WERI-Rb-1 (cell line): Measurements from ENCODE around the gene TNFAIP8L2.

Experiments
- DNase-seq: peaks from one replicate; pipeline ENCODE4 v3.0.0-alpha.2; 2020
- H3K27ac ChIP-seq: fragments of 250-450 bp; sonication (Bioruptor Pico); 2 replicates; pipeline ENCODE4 v1.5.1; 2020; ENCODE audit warnings: mild to moderate bottlenecking, moderate library complexity
- H3K27me3 ChIP-seq: fragments of 250-450 bp; sonication (Bioruptor Pico); 2 replicates; pipeline ENCODE4 v1.5.1; 2021; ENCODE audit warnings: mild to moderate bottlenecking, low read depth, moderate library complexity; ENCODE audit not compliant: insufficient read depth, severe bottlenecking
- H3K36me3 ChIP-seq: fragments of 250-450 bp; sonication (Bioruptor Pico); 2 replicates; pipeline ENCODE4 v1.5.1; 2020; ENCODE audit warnings: mild to moderate bottlenecking, moderate library complexity
- H3K4me3 ChIP-seq: 2 replicates; pipeline ENCODE4 v1.5.1; 2011; ENCODE audit warnings: low read depth, mild to moderate bottlenecking, control low read depth, low read length
- H3K9me3 ChIP-seq: fragments of 250-450 bp; sonication (Bioruptor Pico); 2 replicates; pipeline ENCODE4 v1.5.1; 2021; ENCODE audit warnings: mild to moderate bottlenecking, moderate library complexity; ENCODE audit not compliant: severe bottlenecking
- TF ChIP-seq, protein P1 (sequence below): IDR thresholded peaks from 2 replicates; pipeline ENCODE4 v1.5.1; 2011; ENCODE audit warnings: low read depth, mild to moderate bottlenecking, control low read depth, inconsistent platforms, low read length

The TNFAIP8L2 gene

DNA sequence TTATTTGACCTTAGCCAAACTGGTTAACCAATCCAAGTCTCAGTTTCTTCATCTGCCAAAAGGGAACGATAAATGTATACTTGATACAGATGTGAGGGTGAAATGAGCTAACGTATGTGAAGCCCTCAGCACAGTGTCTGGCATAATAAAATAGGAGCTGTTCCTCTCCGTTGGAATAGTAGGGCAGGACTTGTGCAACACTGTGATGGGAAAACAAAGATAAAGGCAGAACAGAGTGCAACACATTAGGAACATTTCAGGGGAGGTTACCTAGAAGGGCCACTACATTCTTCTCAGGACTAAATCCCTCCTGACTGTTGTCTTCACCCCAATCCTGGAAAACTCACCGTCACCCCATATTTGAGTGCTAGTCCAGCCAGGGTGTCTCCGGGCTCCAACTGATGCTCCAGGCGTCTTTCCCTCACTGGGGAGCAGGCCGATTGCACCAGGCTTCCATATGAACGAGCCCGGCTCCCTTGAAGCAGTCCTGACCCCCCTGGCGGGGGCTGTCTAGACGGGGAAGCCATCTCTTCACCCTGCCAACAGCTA is 8.4 kb downstream of the TNFAIP8L2 start:
- H3K9me3 ChIP-seq = no peaks in the 10 kb centered on the region
- no peaks in the 10 kb centered on the region for H3K27me3 ChIP-seq
- TF ChIP-seq, protein P1, sequence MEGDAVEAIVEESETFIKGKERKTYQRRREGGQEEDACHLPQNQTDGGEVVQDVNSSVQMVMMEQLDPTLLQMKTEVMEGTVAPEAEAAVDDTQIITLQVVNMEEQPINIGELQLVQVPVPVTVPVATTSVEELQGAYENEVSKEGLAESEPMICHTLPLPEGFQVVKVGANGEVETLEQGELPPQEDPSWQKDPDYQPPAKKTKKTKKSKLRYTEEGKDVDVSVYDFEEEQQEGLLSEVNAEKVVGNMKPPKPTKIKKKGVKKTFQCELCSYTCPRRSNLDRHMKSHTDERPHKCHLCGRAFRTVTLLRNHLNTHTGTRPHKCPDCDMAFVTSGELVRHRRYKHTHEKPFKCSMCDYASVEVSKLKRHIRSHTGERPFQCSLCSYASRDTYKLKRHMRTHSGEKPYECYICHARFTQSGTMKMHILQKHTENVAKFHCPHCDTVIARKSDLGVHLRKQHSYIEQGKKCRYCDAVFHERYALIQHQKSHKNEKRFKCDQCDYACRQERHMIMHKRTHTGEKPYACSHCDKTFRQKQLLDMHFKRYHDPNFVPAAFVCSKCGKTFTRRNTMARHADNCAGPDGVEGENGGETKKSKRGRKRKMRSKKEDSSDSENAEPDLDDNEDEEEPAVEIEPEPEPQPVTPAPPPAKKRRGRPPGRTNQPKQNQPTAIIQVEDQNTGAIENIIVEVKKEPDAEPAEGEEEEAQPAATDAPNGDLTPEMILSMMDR = 0 out of 2 replicates have a peak, but pooled peaks have one; percentile 3
- H3K27ac ChIP-seq = peak overlapping the region; percentile 86
- peaks cover 46% of the 10 kb centered on the region for H3K36me3 ChIP-seq
- no peak for DNase-seq
- H3K4me3 ChIP-seq = peak overlapping the region; percentile 84

DNA sequence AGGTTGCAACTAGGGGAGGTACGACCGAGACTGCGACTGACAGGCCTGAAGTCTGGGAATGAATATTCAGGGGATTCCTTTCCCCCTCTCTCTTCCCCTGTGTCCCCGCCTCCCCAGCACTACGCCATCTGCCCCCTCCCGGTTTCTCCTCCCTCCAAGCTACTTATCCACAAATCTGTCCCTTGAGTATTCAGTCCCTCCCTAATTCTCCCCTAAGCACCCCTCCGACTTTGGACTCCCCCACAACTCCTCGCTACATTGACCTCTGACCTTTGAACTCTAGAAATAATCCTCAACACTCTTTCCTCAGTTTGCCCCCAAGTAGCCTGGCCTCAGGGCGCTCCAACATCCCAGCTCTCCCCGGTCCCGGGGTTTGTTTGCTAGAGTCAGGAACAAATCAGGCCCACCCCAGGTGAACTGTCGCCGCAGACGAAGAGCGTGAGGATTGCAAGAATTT is 8.9 kb downstream of the TNFAIP8L2 start:
- H3K36me3 ChIP-seq = peaks cover 48% of the 10 kb centered on the region
- H3K4me3 ChIP-seq = peak overlapping the region; percentile 84
- no peaks in the 10 kb centered on the region for H3K9me3 ChIP-seq
- no peaks in the 10 kb centered on the region for H3K27me3 ChIP-seq
- DNase-seq = peak; percentile 98
- TF ChIP-seq, protein P1 = no peak
- peak overlapping the region; percentile 86 for H3K27ac ChIP-seq

DNA sequence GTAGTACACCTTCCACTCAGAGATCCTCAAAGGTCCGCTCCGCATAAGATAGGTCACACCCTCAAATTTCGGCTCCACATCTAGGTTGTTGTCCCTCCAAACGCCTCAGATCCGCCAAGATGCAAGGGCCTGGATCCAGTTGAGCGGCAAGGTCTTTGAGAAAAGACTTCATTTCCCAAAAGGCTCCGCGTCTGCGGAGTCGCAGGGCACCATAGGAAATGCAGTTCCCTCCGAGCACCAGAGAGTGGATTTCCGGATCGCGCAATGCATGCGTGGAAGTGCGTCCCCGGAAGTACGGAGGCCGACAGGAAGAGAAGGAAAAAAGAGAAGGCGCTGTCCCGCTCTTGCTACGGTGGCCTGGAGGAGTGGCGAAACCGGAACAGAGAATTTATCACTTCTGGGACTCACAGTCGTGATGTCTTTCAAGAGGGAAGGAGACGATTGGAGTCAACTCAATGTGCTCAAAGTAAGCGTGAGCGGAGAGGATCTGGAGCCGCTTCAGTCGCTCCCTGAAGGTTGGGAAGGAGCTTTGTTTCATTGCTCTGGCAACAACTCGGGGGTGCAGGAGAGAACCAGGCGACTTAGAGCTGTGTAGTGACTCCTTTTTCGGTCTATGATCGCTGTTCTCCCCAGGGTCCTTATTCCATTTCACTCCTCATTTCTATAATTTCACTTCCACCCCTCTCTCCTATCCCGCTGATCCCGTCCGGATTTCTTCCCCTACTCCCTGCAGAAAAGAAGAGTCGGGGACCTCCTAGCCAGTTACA is 9.5 kb downstream of the TNFAIP8L2 start, which contains the start of the genes LYSMD1 and SCNM1:
TSS of gene LYSMD1 (minus strand) at position 165 of the 767 bp plus-strand sequence. CDS start 644 bp downstream, outside the sequence.
TSS of gene SCNM1 (plus strand) at position 407 of the 767 bp plus-strand sequence. CDS start at position 416, 9 bp downstream.
- peaks cover 48% of the 10 kb centered on the region for H3K36me3 ChIP-seq
- H3K9me3 ChIP-seq = no peaks in the 10 kb centered on the region
- TF ChIP-seq, protein P1 = 0 out of 2 replicates have a peak, but pooled peaks have one; percentile 3
- peak; percentile 100 for DNase-seq
- no peaks in the 10 kb centered on the region for H3K27me3 ChIP-seq
- peak within 1 kb of the TSS; percentile 86 for H3K27ac ChIP-seq
- H3K4me3 ChIP-seq = peak within 1 kb of the TSS; percentile 84

DNA sequence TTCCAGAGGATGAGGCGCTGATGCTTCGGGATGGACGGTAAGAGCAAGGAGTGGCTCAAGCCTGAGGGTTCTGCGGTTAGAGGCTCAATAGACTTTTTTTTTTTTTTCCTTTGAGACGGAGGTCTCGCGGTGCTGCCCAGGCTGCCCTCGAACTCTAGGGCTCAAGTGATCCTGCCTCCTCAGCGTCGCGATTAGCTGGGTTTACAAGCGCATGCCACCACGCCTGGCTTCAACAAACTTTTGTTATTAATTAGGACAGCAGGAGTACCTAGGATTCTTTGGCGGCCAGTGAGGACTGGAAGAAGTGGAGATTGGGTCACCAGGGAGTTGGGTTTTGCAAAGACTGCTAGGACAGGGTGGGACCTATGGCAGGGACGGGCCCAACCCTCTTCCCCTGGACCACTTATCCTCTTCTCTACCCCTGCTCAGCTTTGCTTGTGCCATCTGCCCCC is 10.1 kb downstream of the TNFAIP8L2 start:
- Histone ChIP-seq H3K36me3 (peaks cover 46% of the 10 kb centered on the region), H3K27ac (peak overlapping the region; percentile 86), H3K4me3 (peak overlapping the region; percentile 84), H3K9me3 (no peaks in the 10 kb centered on the region), H3K27me3 (no peaks in the 10 kb centered on the region)
- TF ChIP-seq, protein P1 = no peak
- no peak for DNase-seq

DNA sequence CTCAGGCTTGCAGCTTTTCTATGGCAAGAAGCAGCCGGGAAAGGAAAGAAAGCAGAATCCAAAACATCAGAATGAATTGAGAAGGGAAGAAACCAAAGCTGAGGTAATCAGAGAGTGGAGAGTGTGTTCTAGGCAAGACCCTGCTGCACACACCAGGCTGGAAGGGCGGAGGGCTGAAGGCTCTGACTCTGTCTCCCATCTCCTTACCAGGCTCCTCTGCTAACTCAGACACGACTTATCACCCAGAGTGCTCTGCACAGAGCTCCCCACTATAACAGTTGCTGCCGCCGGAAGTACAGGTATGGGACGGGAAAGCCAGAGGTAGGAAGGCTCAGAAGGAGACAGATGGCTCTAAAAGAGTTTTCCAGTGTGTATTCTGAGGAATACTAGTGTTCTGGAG is 10.7 kb downstream of the TNFAIP8L2 start:
- TF ChIP-seq, protein P1 = no peak
- DNase-seq = no peak
- Histone ChIP-seq H3K36me3 (peaks cover 40% of the 10 kb centered on the region), H3K4me3 (peak overlapping the region; percentile 84), H3K27me3 (no peaks in the 10 kb centered on the region), H3K27ac (no peak overlapping the region), H3K9me3 (no peaks in the 10 kb centered on the region)
